Gastrocnemius medialis (tissue), 4 donors: Measurements from ENCODE around the gene RGMB.

Experiments used
- CTCF ChIP-seq, 5 experiments: fragments of 450-650 bp in 3 of 5; fragments of 200-600 bp in 2 of 5; sonication (generic) in 2 of 5; IDR thresholded peaks in 4 of 5; conservative IDR thresholded peaks in 1 of 5; 1 replicate in 4 of 5; 2 replicates in 1 of 5; pipeline ENCODE4 v1.5.1; 2016 to 2019; ENCODE audit warnings: antibody characterized with exemption in 5 of 5, mild to moderate bottlenecking in 3 of 5, moderate library complexity in 3 of 5
- POLR2A ChIP-seq, 2 donors: fragments of 450-650 bp; IDR thresholded peaks; one replicate each; pipeline ENCODE4 v1.6.1; 2017; ENCODE audit warnings: antibody characterized with exemption in 2 of 2, mild to moderate bottlenecking in 2 of 2, moderate library complexity in 2 of 2

GRCh38 chr5:98793223-98793622, 19.8 kb downstream of the RGMB start:
- TF ChIP-seq CTCF (IDR thresholded peaks at IDR 0.05 in 4 of 5, conservative IDR thresholded peaks at IDR 0.05 in 1 of 5) (no peak), POLR2A (IDR thresholded peaks at IDR 0.05) (no peak)
